ENCODE data around the gene ADAMTS8.

DNA sequence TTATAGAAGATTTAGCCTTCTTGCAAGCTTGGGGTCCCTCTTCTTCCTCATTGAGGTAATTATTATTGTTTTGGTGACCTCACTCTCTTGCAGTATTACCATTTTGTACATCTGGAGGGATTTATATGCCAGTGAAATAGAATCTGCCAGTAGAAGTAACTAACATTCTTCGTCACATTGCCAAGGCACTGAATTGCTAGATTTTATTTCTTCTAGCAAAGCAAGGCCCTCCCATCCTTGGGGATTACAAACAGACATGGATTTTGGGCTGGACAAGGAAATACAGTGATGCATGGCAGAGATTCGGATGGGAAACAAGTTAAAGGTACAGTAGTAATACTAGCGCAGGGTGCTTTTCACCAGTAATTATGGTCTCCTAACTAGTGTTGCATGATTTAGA, 27.9 kb upstream of the ADAMTS8 start:
- TF ChIP-seq, protein P1, sequence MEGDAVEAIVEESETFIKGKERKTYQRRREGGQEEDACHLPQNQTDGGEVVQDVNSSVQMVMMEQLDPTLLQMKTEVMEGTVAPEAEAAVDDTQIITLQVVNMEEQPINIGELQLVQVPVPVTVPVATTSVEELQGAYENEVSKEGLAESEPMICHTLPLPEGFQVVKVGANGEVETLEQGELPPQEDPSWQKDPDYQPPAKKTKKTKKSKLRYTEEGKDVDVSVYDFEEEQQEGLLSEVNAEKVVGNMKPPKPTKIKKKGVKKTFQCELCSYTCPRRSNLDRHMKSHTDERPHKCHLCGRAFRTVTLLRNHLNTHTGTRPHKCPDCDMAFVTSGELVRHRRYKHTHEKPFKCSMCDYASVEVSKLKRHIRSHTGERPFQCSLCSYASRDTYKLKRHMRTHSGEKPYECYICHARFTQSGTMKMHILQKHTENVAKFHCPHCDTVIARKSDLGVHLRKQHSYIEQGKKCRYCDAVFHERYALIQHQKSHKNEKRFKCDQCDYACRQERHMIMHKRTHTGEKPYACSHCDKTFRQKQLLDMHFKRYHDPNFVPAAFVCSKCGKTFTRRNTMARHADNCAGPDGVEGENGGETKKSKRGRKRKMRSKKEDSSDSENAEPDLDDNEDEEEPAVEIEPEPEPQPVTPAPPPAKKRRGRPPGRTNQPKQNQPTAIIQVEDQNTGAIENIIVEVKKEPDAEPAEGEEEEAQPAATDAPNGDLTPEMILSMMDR (IDR thresholded peaks at IDR 0.05) = no peak
- TF ChIP-seq POLR2AphosphoS5 (IDR thresholded peaks at IDR 0.05) (no peak), POLR2A (IDR thresholded peaks at IDR 0.05) (no peak), EP300 (IDR thresholded peaks at IDR 0.05) (no peak)

Measured in stomach (tissue), 4 donors.